Loucy (cell line): ENCODE measurements around the gene MACROD2.

Experiments
- CTCF ChIP-seq: fragments of 200-600 bp; sonication (generic); conservative IDR thresholded peaks from 2 replicates; pipeline ENCODE4 v1.5.1; 2014; ENCODE audit warnings: mild to moderate bottlenecking, antibody characterized with exemption, low read length
- EZH2phosphoT487 ChIP-seq: fragments of 200-600 bp; IDR thresholded peaks from 2 replicates; pipeline ENCODE4 v1.6.1; 2018; ENCODE audit warnings: antibody characterized with exemption, mild to moderate bottlenecking, moderate library complexity, borderline replicate concordance

GRCh38 chr20:15837563-15837962 is 1842.2 kb downstream of the MACROD2 start:
- TF ChIP-seq CTCF, result no peak
- TF ChIP-seq EZH2phosphoT487, result no peak
